Progenitor cell of endocrine pancreas (in vitro differentiated cells): ENCODE measurements around the gene TIMM10. TPM values are rescaled to one million over a fixed set of nuclear protein-coding genes. Genes with fewer than 3 reads are reported as not detected.

Source experiments
- DNase-seq: peaks from one replicate; pipeline ENCODE4 v3.0.0; 2021; ENCODE audit warnings: low spot score; ENCODE audit not compliant: unreplicated experiment
- H3K27ac Mint-ChIP-seq: 2 replicates; pipeline ENCODE4 v1.8.0; 2021; ENCODE audit warnings: mild to moderate bottlenecking, moderate library complexity, mixed read lengths
- H3K27me3 Mint-ChIP-seq: 2 replicates; pipeline ENCODE4 v1.8.0; 2021; ENCODE audit warnings: mixed read lengths
- H3K36me3 Mint-ChIP-seq: 2 replicates; pipeline ENCODE4 v1.8.0; 2022; ENCODE audit warnings: mixed read lengths; ENCODE audit not compliant: insufficient read depth
- H3K4me1 Mint-ChIP-seq: 2 replicates; pipeline ENCODE4 v1.8.0; 2021; ENCODE audit warnings: low read depth, mixed read lengths
- H3K4me3 Mint-ChIP-seq: 2 replicates; pipeline ENCODE4 v1.8.0; 2021; ENCODE audit warnings: low read depth, mild to moderate bottlenecking, moderate library complexity, mixed read lengths
- H3K9me3 Mint-ChIP-seq: 2 replicates; pipeline ENCODE4 v1.8.0; 2021; ENCODE audit warnings: low read depth, mixed read lengths
- CTCF ChIP-seq: fragments of 200-600 bp; sonication (generic); IDR thresholded peaks from one replicate; pipeline ENCODE4 v1.5.0; 2021; ENCODE audit warnings: antibody characterized with exemption, mild to moderate bottlenecking; ENCODE audit not compliant: unreplicated experiment
- total RNA-seq: library from RNA; stranded (reverse); gene quantifications from 2 replicates; pipeline ENCODE4 v1.2.1, GENCODE V29; 2021

Gene TIMM10
- total RNA-seq, 1 donor from 2014 or later, result 63.5 TPM

GRCh38 chr11:57566905-57567514 is 36.5 kb upstream of the TIMM10 start:
- H3K27me3 Mint-ChIP-seq, result no peaks in the 10 kb centered on the region
- H3K36me3 Mint-ChIP-seq, result no peaks in the 10 kb centered on the region
- no peak for DNase-seq
- no peak for TF ChIP-seq CTCF
- peaks cover 24% of the 10 kb centered on the region for H3K4me1 Mint-ChIP-seq
- no peaks in the 10 kb centered on the region for H3K9me3 Mint-ChIP-seq
- H3K4me3 Mint-ChIP-seq, result peak overlapping the region; percentile 95
- H3K27ac Mint-ChIP-seq, result peak overlapping the region; percentile 37

GRCh38 chr11:57566005-57566904 is 35.7 kb upstream of the TIMM10 start:
- Mint-ChIP-seq H3K36me3 (no peaks in the 10 kb centered on the region), H3K27me3 (no peaks in the 10 kb centered on the region), H3K4me1 (peaks cover 24% of the 10 kb centered on the region), H3K4me3 (peak overlapping the region; percentile 56), H3K9me3 (no peaks in the 10 kb centered on the region), H3K27ac (peak overlapping the region; percentile 88)
- DNase-seq, result no peak
- no peak for TF ChIP-seq CTCF

GRCh38 chr11:57562596-57562995 is 32.0 kb upstream of the TIMM10 start:
- Mint-ChIP-seq H3K4me1 (peaks cover 12% of the 10 kb centered on the region), H3K9me3 (no peaks in the 10 kb centered on the region), H3K27me3 (no peaks in the 10 kb centered on the region), H3K27ac (no peak overlapping the region), H3K4me3 (no peak overlapping the region), H3K36me3 (no peaks in the 10 kb centered on the region)
- TF ChIP-seq CTCF, result peak; percentile 27
- DNase-seq, result no peak

- Mint-ChIP-seq H3K4me3 (no peak overlapping the region), H3K36me3 (peaks cover 4% of the 10 kb centered on the region), H3K27ac (no peak overlapping the region), H3K9me3 (no peaks in the 10 kb centered on the region), H3K4me1 (peaks cover 3% of the 10 kb centered on the region), H3K27me3 (no peaks in the 10 kb centered on the region)
- no peak for DNase-seq
- no peak for TF ChIP-seq CTCF
Measured at GRCh38 chr11:57560146-57560545, 29.6 kb upstream of the TIMM10 start.

GRCh38 chr11:57556041-57556440 is 25.5 kb upstream of the TIMM10 start:
- Mint-ChIP-seq H3K27ac (no peak overlapping the region), H3K27me3 (no peaks in the 10 kb centered on the region), H3K36me3 (peaks cover 9% of the 10 kb centered on the region), H3K4me1 (no peaks in the 10 kb centered on the region), H3K9me3 (no peaks in the 10 kb centered on the region), H3K4me3 (no peak overlapping the region)
- DNase-seq, result no peak
- TF ChIP-seq CTCF, result no peak
